ENCODE data around the gene TMEM97. TPM values are rescaled to one million over a fixed set of nuclear protein-coding genes. Genes with fewer than 3 reads are reported as not detected.

The TMEM97 gene
- total RNA-seq, 1 donor from 2014 or later, result 170 TPM

- TF ChIP-seq, protein P1, sequence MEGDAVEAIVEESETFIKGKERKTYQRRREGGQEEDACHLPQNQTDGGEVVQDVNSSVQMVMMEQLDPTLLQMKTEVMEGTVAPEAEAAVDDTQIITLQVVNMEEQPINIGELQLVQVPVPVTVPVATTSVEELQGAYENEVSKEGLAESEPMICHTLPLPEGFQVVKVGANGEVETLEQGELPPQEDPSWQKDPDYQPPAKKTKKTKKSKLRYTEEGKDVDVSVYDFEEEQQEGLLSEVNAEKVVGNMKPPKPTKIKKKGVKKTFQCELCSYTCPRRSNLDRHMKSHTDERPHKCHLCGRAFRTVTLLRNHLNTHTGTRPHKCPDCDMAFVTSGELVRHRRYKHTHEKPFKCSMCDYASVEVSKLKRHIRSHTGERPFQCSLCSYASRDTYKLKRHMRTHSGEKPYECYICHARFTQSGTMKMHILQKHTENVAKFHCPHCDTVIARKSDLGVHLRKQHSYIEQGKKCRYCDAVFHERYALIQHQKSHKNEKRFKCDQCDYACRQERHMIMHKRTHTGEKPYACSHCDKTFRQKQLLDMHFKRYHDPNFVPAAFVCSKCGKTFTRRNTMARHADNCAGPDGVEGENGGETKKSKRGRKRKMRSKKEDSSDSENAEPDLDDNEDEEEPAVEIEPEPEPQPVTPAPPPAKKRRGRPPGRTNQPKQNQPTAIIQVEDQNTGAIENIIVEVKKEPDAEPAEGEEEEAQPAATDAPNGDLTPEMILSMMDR (IDR thresholded peaks at IDR 0.05; ENCODE audit: partially characterized antibody, unreplicated experiment), result no peak
- Mint-ChIP-seq H3K27ac (ENCODE audit: unreplicated experiment) (no peak overlapping the region), H3K9me3 (ENCODE audit: unreplicated experiment) (peaks cover 2% of the 10 kb centered on the region), H3K4me1 (ENCODE audit: low read depth, unreplicated experiment) (no peaks in the 10 kb centered on the region), H3K4me3 (ENCODE audit: unreplicated experiment) (no peak overlapping the region), H3K27me3 (ENCODE audit: unreplicated experiment) (peaks cover 1% of the 10 kb centered on the region), H3K36me3 (ENCODE audit: unreplicated experiment) (no peaks in the 10 kb centered on the region)
- DNase-seq, result no peak
Measured at GRCh38 chr17:28348979-28349378, 30.0 kb downstream of the TMEM97 start.

DNA sequence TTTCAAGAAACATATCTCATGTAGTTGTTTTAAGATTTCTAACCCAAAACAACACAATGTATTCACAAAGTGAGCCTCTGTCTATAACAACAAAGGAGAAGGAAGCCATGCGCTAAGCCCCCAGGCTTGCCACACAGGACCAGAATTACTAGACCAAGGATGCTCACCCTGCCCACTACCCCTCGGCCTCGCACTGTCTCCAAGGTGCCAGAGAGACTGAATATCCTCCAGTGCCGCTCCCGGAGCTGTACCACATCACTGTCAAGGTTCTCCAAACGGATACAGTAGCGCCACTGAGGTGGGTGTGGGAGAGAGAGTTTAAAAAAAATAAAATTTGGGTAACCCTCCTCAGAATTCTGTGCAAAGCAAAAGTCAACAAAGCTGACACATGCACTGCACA lies 31.3 kb downstream of the TMEM97 start:
- no peak for DNase-seq
- Mint-ChIP-seq H3K4me1 (ENCODE audit: low read depth, unreplicated experiment) (no peaks in the 10 kb centered on the region), H3K4me3 (ENCODE audit: unreplicated experiment) (no peak overlapping the region), H3K27ac (ENCODE audit: unreplicated experiment) (no peak overlapping the region), H3K27me3 (ENCODE audit: unreplicated experiment) (peaks cover 1% of the 10 kb centered on the region), H3K36me3 (ENCODE audit: unreplicated experiment) (no peaks in the 10 kb centered on the region), H3K9me3 (ENCODE audit: unreplicated experiment) (peaks cover 2% of the 10 kb centered on the region)
- TF ChIP-seq, protein P1 (IDR thresholded peaks at IDR 0.05; ENCODE audit: partially characterized antibody, unreplicated experiment), result no peak

DNA sequence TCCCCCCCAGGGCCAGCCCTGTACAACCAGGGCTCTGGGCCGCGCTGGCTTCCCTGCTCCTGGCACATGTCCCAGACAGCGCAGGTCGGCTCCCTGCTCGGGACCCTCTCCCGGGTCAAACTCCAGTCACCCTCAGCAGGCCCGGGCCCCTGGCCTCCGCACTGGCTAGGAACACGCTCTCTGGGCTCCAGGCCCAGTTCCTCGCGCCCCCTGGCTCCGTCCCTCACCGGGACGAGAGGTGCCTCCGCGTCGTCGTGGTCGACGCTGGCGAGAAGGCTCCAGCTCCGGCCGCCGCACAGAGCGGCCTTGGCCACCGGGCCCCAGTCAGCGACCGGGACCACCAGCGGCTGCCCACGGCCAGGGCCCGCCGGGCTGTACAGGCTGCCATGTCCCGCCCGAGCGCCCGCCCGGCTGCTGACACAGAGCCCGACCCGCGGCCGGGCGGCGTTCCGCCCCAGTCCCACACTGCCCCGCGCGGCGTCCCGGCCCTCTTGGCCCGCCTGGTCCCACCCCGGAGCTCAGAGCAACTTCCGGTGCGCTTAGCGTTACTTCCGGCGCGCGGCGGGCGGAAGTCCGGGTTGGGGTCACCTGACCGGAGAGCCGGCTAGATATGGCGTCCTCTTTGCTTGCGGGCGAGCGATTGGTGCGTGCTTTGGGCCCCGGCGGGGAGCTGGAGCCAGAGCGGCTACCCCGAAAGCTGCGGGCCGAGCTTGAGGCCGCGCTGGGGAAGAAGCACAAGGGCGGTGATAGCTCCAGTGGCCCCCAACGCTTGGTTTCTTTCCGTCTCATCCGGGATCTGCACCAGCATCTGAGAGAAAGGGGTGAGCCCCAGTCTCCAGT lies 38.3 kb downstream of the TMEM97 start, which contains the start of gene POLDIP2:
Gene POLDIP2, minus strand, starts transcription at position 467 of the 840 bp plus-strand sequence. Its CDS starts 79 bp downstream, at position 388.
- Mint-ChIP-seq H3K4me1 (ENCODE audit: low read depth, unreplicated experiment) (peaks cover 13% of the 10 kb centered on the region), H3K4me3 (ENCODE audit: unreplicated experiment) (peak within 1 kb of the TSS; percentile 97), H3K9me3 (ENCODE audit: unreplicated experiment) (peaks cover 11% of the 10 kb centered on the region), H3K27me3 (ENCODE audit: unreplicated experiment) (peaks cover 6% of the 10 kb centered on the region), H3K36me3 (ENCODE audit: unreplicated experiment) (peaks cover 8% of the 10 kb centered on the region), H3K27ac (ENCODE audit: unreplicated experiment) (peak within 1 kb of the TSS; percentile 96)
- peak; percentile 97 for DNase-seq
- TF ChIP-seq, protein P1 (IDR thresholded peaks at IDR 0.05; ENCODE audit: partially characterized antibody, unreplicated experiment), result no peak

DNA sequence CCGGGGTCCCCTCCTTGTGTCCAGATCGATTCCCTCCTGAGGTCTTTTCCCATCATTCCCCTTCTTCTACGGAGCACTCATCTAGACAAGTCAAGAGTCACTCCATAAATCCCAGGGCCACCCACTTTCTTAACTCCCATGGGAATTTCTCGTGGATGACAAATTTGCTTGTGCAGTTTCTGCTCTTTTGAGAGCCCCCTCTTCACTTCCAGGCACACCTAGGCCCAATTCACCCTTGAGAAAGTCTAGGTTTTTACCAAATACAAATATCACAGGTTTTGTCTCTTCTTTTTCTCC lies 38.8 kb downstream of the TMEM97 start:
- H3K4me1 Mint-ChIP-seq (ENCODE audit: low read depth, unreplicated experiment), result peaks cover 13% of the 10 kb centered on the region
- TF ChIP-seq, protein P1 (IDR thresholded peaks at IDR 0.05; ENCODE audit: partially characterized antibody, unreplicated experiment), result no peak
- H3K36me3 Mint-ChIP-seq (ENCODE audit: unreplicated experiment), result peaks cover 8% of the 10 kb centered on the region

GRCh38 chr17:28363186-28363585 lies 44.2 kb downstream of the TMEM97 start:
- Mint-ChIP-seq H3K27me3 (ENCODE audit: unreplicated experiment) (peaks cover 3% of the 10 kb centered on the region), H3K4me3 (ENCODE audit: unreplicated experiment) (no peak overlapping the region), H3K27ac (ENCODE audit: unreplicated experiment) (no peak overlapping the region), H3K36me3 (ENCODE audit: unreplicated experiment) (peaks cover 2% of the 10 kb centered on the region), H3K9me3 (ENCODE audit: unreplicated experiment) (no peaks in the 10 kb centered on the region), H3K4me1 (ENCODE audit: low read depth, unreplicated experiment) (peaks cover 2% of the 10 kb centered on the region)
- no peak for DNase-seq
- TF ChIP-seq, protein P1 (IDR thresholded peaks at IDR 0.05; ENCODE audit: partially characterized antibody, unreplicated experiment), result no peak

More for the DNA sequence above, 38.8 kb downstream of the TMEM97 start:
- Mint-ChIP-seq H3K9me3 (ENCODE audit: unreplicated experiment) (peaks cover 10% of the 10 kb centered on the region), H3K27ac (ENCODE audit: unreplicated experiment) (peak overlapping the region; percentile 96), H3K27me3 (ENCODE audit: unreplicated experiment) (peaks cover 6% of the 10 kb centered on the region), H3K4me3 (ENCODE audit: unreplicated experiment) (peak overlapping the region; percentile 95)
- DNase-seq, result no peak

All from glutamatergic neuron (in vitro differentiated cells).